Right hindlimb (tissue), 1 donor: ENCODE results near the gene CYTH4.
A peak's percentile ranks its signal among the peaks of the same experiment; 100 is the strongest.

Experiments used
- DNase-seq: peaks from one replicate; pipeline ENCODE4 v3.0.0-alpha.2; 2018

Gene CYTH4

GRCh38 chr22:37270928-37271650, 11.2 kb upstream of the CYTH4 start:
- DNase-seq = no peak

- no peak for DNase-seq
Observed at GRCh38 chr22:37273126-37273845, 9.0 kb upstream of the CYTH4 start.

GRCh38 chr22:37273846-37274225, 8.5 kb upstream of the CYTH4 start:
- no peak for DNase-seq

- DNase-seq = no peak
Observed at GRCh38 chr22:37274380-37274862, 7.9 kb upstream of the CYTH4 start.

- no peak for DNase-seq
Observed at GRCh38 chr22:37275134-37275533, 7.2 kb upstream of the CYTH4 start.

- DNase-seq = no peak
Observed at GRCh38 chr22:37275622-37276021, 6.7 kb upstream of the CYTH4 start.

GRCh38 chr22:37276776-37277175, 5.5 kb upstream of the CYTH4 start:
- DNase-seq = no peak

GRCh38 chr22:37277384-37277783, 4.9 kb upstream of the CYTH4 start:
- no peak for DNase-seq

- DNase-seq = no peak
Observed at GRCh38 chr22:37278261-37278660, 4.0 kb upstream of the CYTH4 start.

- no peak for DNase-seq
Observed at GRCh38 chr22:37279331-37280181, 2.8 kb upstream of the CYTH4 start.

- no peak for DNase-seq
Observed at GRCh38 chr22:37280718-37281117, 1.6 kb upstream of the CYTH4 start.

GRCh38 chr22:37281195-37281594, 1.1 kb upstream of the CYTH4 start:
- DNase-seq = no peak

GRCh38 chr22:37281646-37282384, 493 bp upstream of the CYTH4 start:
- DNase-seq = no peak

GRCh38 chr22:37283393-37283937, 1.2 kb downstream of the CYTH4 start:
- DNase-seq = no peak

GRCh38 chr22:37284126-37284804, 2.0 kb downstream of the CYTH4 start:
- no peak for DNase-seq

GRCh38 chr22:37284805-37285355, 2.6 kb downstream of the CYTH4 start:
- peak; percentile 55 for DNase-seq

GRCh38 chr22:37285937-37286336, 3.6 kb downstream of the CYTH4 start:
- DNase-seq = no peak

- DNase-seq = no peak
Observed at GRCh38 chr22:37287550-37287951, 5.2 kb downstream of the CYTH4 start.

- DNase-seq = no peak
Observed at GRCh38 chr22:37288521-37288920, 6.2 kb downstream of the CYTH4 start.

- no peak for DNase-seq
Observed at GRCh38 chr22:37289156-37289735, 6.9 kb downstream of the CYTH4 start.

GRCh38 chr22:37290737-37291136, 8.4 kb downstream of the CYTH4 start:
- no peak for DNase-seq
